Mammary epithelial cell (primary cell): ENCODE results near the gene GSAP.

ENCODE experiments used
- CTCF ChIP-seq, 2 donors: IDR thresholded peaks in 1 of 2; conservative IDR thresholded peaks in 1 of 2; 2 replicates each; pipeline ENCODE4 v1.5.1; 2011 to 2012; ENCODE audit warnings: inconsistent platforms in 2 of 2, low read length in 2 of 2, mild to moderate bottlenecking in 2 of 2, control low read depth in 1 of 2, low read depth in 1 of 2; ENCODE audit not compliant: insufficient read depth in 1 of 2; ENCODE audit errors: extremely low read depth in 1 of 2
- EZH2 ChIP-seq: IDR thresholded peaks from 2 replicates; pipeline ENCODE4 v1.6.1; 2012; ENCODE audit warnings: low read length, inconsistent platforms, borderline replicate concordance

- no peak for TF ChIP-seq CTCF (conservative IDR thresholded peaks at IDR 0.05 in 1 of 2, IDR thresholded peaks at IDR 0.05 in 1 of 2; ENCODE audit: extremely low read depth in 1 of 2, insufficient read depth in 1 of 2, low read depth in 1 of 2, low read length in 2 of 2)
- no peak for TF ChIP-seq EZH2
These were observed 28.0 kb downstream of the GSAP start for GRCh38 chr7:77388055-77388641.
